Measurements from ENCODE around the gene CD300LB. TPM values are rescaled to one million over a fixed set of nuclear protein-coding genes. Genes with fewer than 3 reads are reported as not detected.
A peak's percentile ranks its signal among the peaks of the same experiment; 100 is the strongest.

The CD300LB gene
- total RNA-seq, 1 experiment from 2014 or later: not detected

- Histone ChIP-seq H3K23ac (ENCODE audit: insufficient read length, low read depth, low read length) (no peak overlapping the region), H4K5ac (ENCODE audit: insufficient read length, low read depth, low read length) (no peak overlapping the region), H4K8ac (replicated peaks; ENCODE audit: insufficient read length, low read depth, low read length) (no peak overlapping the region), H3T11ph (ENCODE audit: low read length) (no peak overlapping the region), H3K9ac (ENCODE audit: extremely low read depth, insufficient read length, low read length) (no peak overlapping the region), H3K4me1 (ENCODE audit: insufficient read depth, low read length) (peaks cover 4% of the 10 kb centered on the region; the same call in 1 of the 2 replicates), H4K20me1 (ENCODE audit: control insufficient read depth, insufficient read depth, insufficient read length) (no peaks in the 10 kb centered on the region), H2BK15ac (ENCODE audit: low read depth, low read length) (no peak overlapping the region), H2BK20ac (ENCODE audit: low read depth, low read length, poor library complexity, severe bottlenecking) (no peak overlapping the region), H2BK12ac (ENCODE audit: insufficient read length, low read depth, low read length) (no peak overlapping the region), H3K56ac (ENCODE audit: insufficient read length, low read depth, low read length) (no peak overlapping the region), H3K9me3 (ENCODE audit: control insufficient read depth, low read depth, low read length) (no peaks in the 10 kb centered on the region), H3K23me2 (ENCODE audit: insufficient read length, low read depth, low read length, poor library complexity, severe bottlenecking) (no peaks in the 10 kb centered on the region), H3K4ac (ENCODE audit: low read depth, low read length) (no peak overlapping the region), H3K79me2 (ENCODE audit: insufficient read depth, low read length) (no peaks in the 10 kb centered on the region), H2AK5ac (ENCODE audit: insufficient read length, low read length) (no peak overlapping the region), H2BK120ac (ENCODE audit: low read depth, low read length, poor library complexity, severe bottlenecking) (no peak overlapping the region), H2AFZ (ENCODE audit: low read length) (no peak overlapping the region), H3K4me2 (ENCODE audit: insufficient read depth, insufficient read length, low read length) (no peak overlapping the region), H3K14ac (ENCODE audit: insufficient read depth, low read length) (no peak overlapping the region), H2BK5ac (ENCODE audit: insufficient read length, low read length) (no peak overlapping the region), H3K18ac (ENCODE audit: insufficient read length, low read depth, low read length) (no peak overlapping the region), H3K79me1 (ENCODE audit: insufficient read depth, low read depth, low read length, poor library complexity, severe bottlenecking) (no peaks in the 10 kb centered on the region), H4K91ac (ENCODE audit: insufficient read length, low read depth, low read length) (no peak overlapping the region), H3K27me3 (ENCODE audit: insufficient read depth, low read length) (no peaks in the 10 kb centered on the region), H3K27ac (ENCODE audit: insufficient read length, low read depth, low read length) (no peak overlapping the region)
- DNase-seq: no peak
- H3K27me3 Mint-ChIP-seq (ENCODE audit: low read depth): peaks cover 45% of the 10 kb centered on the region
- WGBS (ENCODE audit: extremely low coverage, insufficient read length, low lambda C conversion rate): no CpG with 5 or more reads among the region's 3 CpGs
- H3K9me3 Mint-ChIP-seq: peaks cover 0 to 3% of the 10 kb centered on the region in 2 experiments; a peak in 3 of 5 replicates
- H3K27ac Mint-ChIP-seq: no peak overlapping the region
- peaks cover 6 to 7% of the 10 kb centered on the region in 2 experiments for H3K4me1 Mint-ChIP-seq
- peak; percentile 39; the same call in 2 of the 3 replicates for TF ChIP-seq CTCF (conservative IDR thresholded peaks at IDR 0.05)
- no peak overlapping the region for H3K4me3 Mint-ChIP-seq
- no peaks in the 10 kb centered on the region; a peak in 1 of 7 replicates for H3K36me3 Mint-ChIP-seq (ENCODE audit: insufficient read depth in 1 of 3, low read depth in 3 of 3)
Measured at GRCh38 chr17:74573169-74573568, 41.9 kb upstream of the CD300LB start.
